ENCODE measurements around the gene GTPBP1. TPM values are rescaled to one million over a fixed set of nuclear protein-coding genes. Genes with fewer than 3 reads are reported as not detected.

The GTPBP1 gene
- total and polyA plus RNA-seq, 2 of the 13 experiments (the other 11 are each of a cell fraction or from before 2014, with no cell fraction given): 22.3 to 27.0 TPM

- DNase-seq (ENCODE audit: low spot score): no peak
- H4K20me1 ChIP-seq (ENCODE audit: insufficient read depth, low read length): peaks cover 70% of the 10 kb centered on the region
- 99% methylated on average over 3 of the region's 3 CpGs for WGBS (ENCODE audit: low lambda C conversion rate)
- peaks cover 92% of the 10 kb centered on the region for H3K79me2 ChIP-seq (ENCODE audit: insufficient read depth, low read length)
- no peak for ATAC-seq
- in situ Hi-C loops (cut with HindIII; ENCODE audit: extremely low pct_ligation_motif_present, low pct_unique_long_range_greater_than_20kb): no loop called here
- H3K27me3 ChIP-seq (ENCODE audit: control insufficient read depth in 1 of 2, insufficient read depth in 2 of 2, low read length in 2 of 2): no peaks in the 10 kb centered on the region; a peak in 1 of 5 replicates
- TF ChIP-seq ZFX (CRISPR knock-in tag; IDR thresholded peaks at IDR 0.05; ENCODE audit: low read depth): no peak
- no peak for TF ChIP-seq HOXA3 (CRISPR knock-in tag; IDR thresholded peaks at IDR 0.05)
- no peak for TF ChIP-seq MAFF (IDR thresholded peaks at IDR 0.05; ENCODE audit: low read depth, low read length)
- no peak for TF ChIP-seq PLRG1 (conservative IDR thresholded peaks at IDR 0.05)
- TF ChIP-seq ZKSCAN1 (IDR thresholded peaks at IDR 0.05; ENCODE audit: low read length): no peak
- no peak overlapping the region for H3K27ac ChIP-seq (ENCODE audit: extremely low read length, insufficient read depth, low read length)
- H3K4me2 ChIP-seq (ENCODE audit: low read depth, low read length): no peak overlapping the region
- ChIA-PET POLR2A (no interaction called here), CTCF (ENCODE audit: low intra/inter-chr PET ratio, low total read pairs) (no interaction called here)
- H3K9me3 ChIP-seq (ENCODE audit: low read length): no peaks in the 10 kb centered on the region
- no peak overlapping the region for H2AFZ ChIP-seq (ENCODE audit: low read length)
- H3K9ac ChIP-seq (ENCODE audit: insufficient read depth, low read depth, low read length): no peak overlapping the region
- no peak for FAIRE-seq
- no peak overlapping the region for H3K4me3 ChIP-seq (replicated peaks in 1 of 3; ENCODE audit: insufficient read depth in 1 of 3, low read depth in 2 of 3, low read length in 3 of 3)
- H3K36me3 ChIP-seq (replicated peaks in 1 of 2; ENCODE audit: control insufficient read depth in 1 of 2, insufficient read depth in 2 of 2, low read length in 2 of 2): peaks cover 20 to 31% of the 10 kb centered on the region in 2 experiments
- peaks cover 24% of the 10 kb centered on the region for H3K4me1 ChIP-seq (ENCODE audit: insufficient read depth, low read length)
- BruUV-seq (replicated peaks): no TSS peak
- intact Hi-C loops (cut with micrococcal nuclease; ENCODE audit: unreplicated experiment): no loop called here
Observed at GRCh38 chr22:38710351-38710750, 4.6 kb downstream of the GTPBP1 start.

- Histone ChIP-seq H3K4me1 (ENCODE audit: insufficient read depth, low read length) (peaks cover 24% of the 10 kb centered on the region), H3K9ac (ENCODE audit: insufficient read depth, low read depth, low read length) (no peak overlapping the region), H3K9me3 (ENCODE audit: low read length) (no peaks in the 10 kb centered on the region), H3K4me3 (replicated peaks in 1 of 3; ENCODE audit: insufficient read depth in 1 of 3, low read depth in 2 of 3, low read length in 3 of 3) (no peak overlapping the region), H3K36me3 (replicated peaks in 1 of 2; ENCODE audit: control insufficient read depth in 1 of 2, insufficient read depth in 2 of 2, low read length in 2 of 2) (peaks cover 24 to 36% of the 10 kb centered on the region in 2 experiments), H2AFZ (ENCODE audit: low read length) (no peak overlapping the region), H4K20me1 (ENCODE audit: insufficient read depth, low read length) (peaks cover 74% of the 10 kb centered on the region), H3K27ac (ENCODE audit: extremely low read length, insufficient read depth, low read length) (no peak overlapping the region), H3K4me2 (ENCODE audit: low read depth, low read length) (no peak overlapping the region), H3K27me3 (ENCODE audit: control insufficient read depth in 1 of 2, insufficient read depth in 2 of 2, low read length in 2 of 2) (no peaks in the 10 kb centered on the region; a peak in 1 of 5 replicates), H3K79me2 (ENCODE audit: insufficient read depth, low read length) (peaks cover 97% of the 10 kb centered on the region)
- intact Hi-C loops (cut with micrococcal nuclease; ENCODE audit: unreplicated experiment) (no loop called here), in situ Hi-C loops (cut with HindIII; ENCODE audit: extremely low pct_ligation_motif_present, low pct_unique_long_range_greater_than_20kb) (no loop called here)
- no TSS peak for BruUV-seq (replicated peaks)
- ChIA-PET POLR2A (no interaction called here), CTCF (ENCODE audit: low intra/inter-chr PET ratio, low total read pairs) (no interaction called here)
- WGBS (ENCODE audit: low lambda C conversion rate): 91% methylated on average over 3 of the region's 3 CpGs
- TF ChIP-seq LCORL (IDR thresholded peaks at IDR 0.05): no peak
- no peak for TF ChIP-seq LCORL (CRISPR knock-in tag; IDR thresholded peaks at IDR 0.05)
- TF ChIP-seq IKZF4 (CRISPR knock-in tag; IDR thresholded peaks at IDR 0.05; ENCODE audit: borderline replicate concordance, low read depth, not compliant biosample characterization): no peak
- no peak for TF ChIP-seq TRIM24 (CRISPR knock-in tag; IDR thresholded peaks at IDR 0.05)
- TF ChIP-seq SOX13 (IDR thresholded peaks at IDR 0.05): no peak
- TF ChIP-seq SOX13 (CRISPR knock-in tag; conservative IDR thresholded peaks at IDR 0.05 in 1 of 2, IDR thresholded peaks at IDR 0.05 in 1 of 2): no peak
- no peak for FAIRE-seq
- no peak for DNase-seq (ENCODE audit: low spot score)
- no peak for ATAC-seq
Observed at GRCh38 chr22:38710866-38711265, 5.1 kb downstream of the GTPBP1 start.
